ENCODE data around the gene LKAAEAR1.
A peak's percentile ranks its signal among the peaks of the same experiment; 100 is the strongest.

The LKAAEAR1 gene

DNA sequence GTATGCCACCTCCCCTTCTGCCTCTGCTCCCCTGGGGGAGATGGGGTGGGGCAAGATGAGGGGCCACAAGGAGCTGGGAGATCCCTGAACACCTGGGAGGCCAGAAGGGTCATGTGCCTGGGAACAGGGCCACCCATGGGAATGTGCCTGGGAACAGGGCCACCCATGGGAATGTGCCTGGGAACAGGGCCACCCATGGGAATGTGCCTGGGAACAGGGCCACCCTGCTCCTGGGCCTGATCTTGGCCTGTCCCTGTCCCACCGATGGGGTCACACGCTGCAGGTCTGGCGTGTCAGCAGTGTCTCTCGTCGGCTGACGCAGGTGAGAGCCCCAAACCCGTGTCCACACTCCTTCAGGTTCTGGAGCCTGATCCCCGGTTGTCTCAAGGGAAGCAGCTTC is 9.2 kb downstream of the LKAAEAR1 start:
- TF ChIP-seq SPI1 (IDR thresholded peaks at IDR 0.05; ENCODE audit: low read depth, low read length) (no peak), TAF1 (IDR thresholded peaks at IDR 0.05; ENCODE audit: low read depth, low read length) (no peak), POLR2AphosphoS5 (IDR thresholded peaks at IDR 0.05; ENCODE audit: low read depth, low read length) (no peak), PAX5 (IDR thresholded peaks at IDR 0.05; ENCODE audit: insufficient read depth, low read length, severe bottlenecking) (no peak)
- no peak for FAIRE-seq
- DNase-seq (ENCODE audit: insufficient read length, low spot score): no peak

DNA sequence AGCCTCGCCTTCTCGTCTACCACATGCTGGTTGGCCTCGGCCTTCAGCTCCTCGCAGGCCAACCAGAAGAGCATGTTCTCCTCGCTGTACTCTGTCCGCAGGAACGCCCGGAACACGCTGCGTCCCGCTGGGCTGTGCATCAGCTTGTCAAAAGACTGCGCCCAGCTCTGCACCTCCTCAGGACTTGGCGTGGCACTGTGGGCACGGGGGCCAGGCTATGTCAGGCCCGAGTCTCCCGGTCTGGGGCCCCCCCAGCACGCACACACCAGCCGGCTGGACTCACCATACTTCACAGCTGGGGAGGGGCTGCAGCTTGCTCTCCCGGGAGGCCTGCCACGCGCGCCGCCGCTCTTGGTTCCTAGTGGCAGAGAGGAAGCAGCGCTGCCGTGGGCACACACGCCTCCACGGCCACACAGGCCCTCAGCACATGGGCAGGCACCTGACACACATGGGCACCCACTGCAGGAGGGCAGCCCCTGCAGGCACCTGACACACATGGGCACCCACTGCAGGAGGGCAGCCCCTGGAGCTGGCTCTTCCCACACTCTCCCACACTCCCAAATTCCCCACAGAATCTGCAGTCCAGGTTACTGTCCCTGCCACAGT is 9.9 kb downstream of the LKAAEAR1 start:
- FAIRE-seq (no peak), DNase-seq (ENCODE audit: insufficient read length, low spot score) (no peak)
- TF ChIP-seq POLR2A (IDR thresholded peaks at IDR 0.05; ENCODE audit: low read depth, low read length) (no peak), POLR2AphosphoS5 (IDR thresholded peaks at IDR 0.05; ENCODE audit: low read depth, low read length) (no peak), POU2F2 (IDR thresholded peaks at IDR 0.05; ENCODE audit: low read depth, low read length) (no peak), SPI1 (IDR thresholded peaks at IDR 0.05; ENCODE audit: low read depth, low read length) (no peak), PAX5 (IDR thresholded peaks at IDR 0.05; ENCODE audit: insufficient read depth, low read length, severe bottlenecking) (no peak), TAF1 (IDR thresholded peaks at IDR 0.05; ENCODE audit: low read depth, low read length) (no peak)

DNA sequence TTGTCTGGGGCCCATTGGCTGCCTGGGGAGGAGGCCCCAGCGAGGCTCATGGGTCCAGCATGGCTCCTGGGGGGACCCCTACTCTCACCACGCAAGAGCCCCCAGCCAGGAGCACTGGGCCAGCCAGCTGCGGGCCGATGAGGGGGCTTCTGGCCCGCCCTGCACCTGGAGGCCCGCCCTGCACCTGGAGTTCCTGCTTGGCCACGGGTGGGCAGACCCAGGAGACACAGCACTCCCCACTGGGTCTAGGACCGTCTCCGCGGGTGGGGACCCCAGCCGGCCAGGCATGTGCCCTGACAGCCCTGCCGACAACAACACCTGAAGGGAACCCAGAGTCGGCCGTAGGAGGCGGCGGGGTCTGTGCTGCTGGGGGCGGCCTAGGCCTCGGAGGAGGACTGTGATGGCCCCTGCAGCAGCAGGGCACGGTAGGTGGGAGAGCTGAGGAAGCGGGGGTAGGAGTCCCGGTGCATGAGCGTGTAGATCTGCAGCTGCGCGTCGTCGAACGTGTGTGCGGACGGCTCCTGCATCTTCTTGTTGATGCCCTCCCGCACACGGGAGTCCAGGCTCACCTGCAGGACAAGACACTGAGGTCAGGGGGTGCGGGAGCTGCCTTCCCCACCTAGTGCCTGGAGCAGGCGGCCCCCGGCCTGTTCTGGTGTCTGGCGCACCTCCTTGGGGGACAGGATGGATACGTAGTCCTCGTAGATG is 10.6 kb downstream of the LKAAEAR1 start:
- FAIRE-seq (no peak), DNase-seq (ENCODE audit: insufficient read length, low spot score) (no peak)
- no peak for TF ChIP-seq POU2F2 (IDR thresholded peaks at IDR 0.05; ENCODE audit: low read depth, low read length)
- TF ChIP-seq POLR2AphosphoS5 (IDR thresholded peaks at IDR 0.05; ENCODE audit: low read depth, low read length): no peak
- TF ChIP-seq PAX5 (IDR thresholded peaks at IDR 0.05; ENCODE audit: insufficient read depth, low read length, severe bottlenecking): no peak
- TF ChIP-seq TAF1 (IDR thresholded peaks at IDR 0.05; ENCODE audit: low read depth, low read length): no peak
- no peak for TF ChIP-seq SPI1 (IDR thresholded peaks at IDR 0.05; ENCODE audit: low read depth, low read length)
- no peak for TF ChIP-seq POLR2A (IDR thresholded peaks at IDR 0.05; ENCODE audit: low read depth, low read length)

DNA sequence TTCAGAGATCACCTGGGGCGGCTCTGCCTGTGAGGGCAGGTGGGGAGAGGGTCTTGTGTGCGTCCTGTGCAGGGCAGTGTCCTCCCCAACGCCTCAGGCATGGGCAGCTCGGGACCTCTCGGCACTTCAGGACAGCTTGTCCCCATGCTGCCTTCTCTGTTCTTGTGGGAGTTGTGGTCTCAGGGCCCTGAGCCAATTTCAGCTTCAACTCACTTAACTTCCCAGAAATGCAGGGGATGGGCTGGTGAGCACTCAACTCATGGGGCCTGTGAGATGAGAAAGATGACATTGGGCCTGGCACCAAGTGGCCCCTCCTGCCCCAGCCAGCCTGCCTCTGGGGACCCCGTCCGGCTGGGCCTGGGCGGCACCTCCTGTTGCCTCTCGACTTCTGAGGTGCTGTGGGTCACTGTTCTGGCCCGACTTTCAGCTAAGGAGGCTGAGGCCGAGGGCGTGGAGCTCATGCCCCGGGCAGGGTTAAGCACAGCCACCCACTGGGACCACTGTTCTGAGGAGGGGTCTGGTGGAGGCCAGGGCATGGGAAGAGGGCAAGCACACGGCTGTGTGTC is 11.6 kb downstream of the LKAAEAR1 start:
- TF ChIP-seq SPI1 (IDR thresholded peaks at IDR 0.05; ENCODE audit: low read depth, low read length): no peak
- no peak for TF ChIP-seq POLR2AphosphoS5 (IDR thresholded peaks at IDR 0.05; ENCODE audit: low read depth, low read length)
- TF ChIP-seq TAF1 (IDR thresholded peaks at IDR 0.05; ENCODE audit: low read depth, low read length): no peak
- TF ChIP-seq POLR2A (IDR thresholded peaks at IDR 0.05; ENCODE audit: low read depth, low read length): no peak
- no peak for TF ChIP-seq POU2F2 (IDR thresholded peaks at IDR 0.05; ENCODE audit: low read depth, low read length)
- no peak for TF ChIP-seq PAX5 (IDR thresholded peaks at IDR 0.05; ENCODE audit: insufficient read depth, low read length, severe bottlenecking)
- no peak for FAIRE-seq
- no peak for DNase-seq (ENCODE audit: insufficient read length, low spot score)

DNA sequence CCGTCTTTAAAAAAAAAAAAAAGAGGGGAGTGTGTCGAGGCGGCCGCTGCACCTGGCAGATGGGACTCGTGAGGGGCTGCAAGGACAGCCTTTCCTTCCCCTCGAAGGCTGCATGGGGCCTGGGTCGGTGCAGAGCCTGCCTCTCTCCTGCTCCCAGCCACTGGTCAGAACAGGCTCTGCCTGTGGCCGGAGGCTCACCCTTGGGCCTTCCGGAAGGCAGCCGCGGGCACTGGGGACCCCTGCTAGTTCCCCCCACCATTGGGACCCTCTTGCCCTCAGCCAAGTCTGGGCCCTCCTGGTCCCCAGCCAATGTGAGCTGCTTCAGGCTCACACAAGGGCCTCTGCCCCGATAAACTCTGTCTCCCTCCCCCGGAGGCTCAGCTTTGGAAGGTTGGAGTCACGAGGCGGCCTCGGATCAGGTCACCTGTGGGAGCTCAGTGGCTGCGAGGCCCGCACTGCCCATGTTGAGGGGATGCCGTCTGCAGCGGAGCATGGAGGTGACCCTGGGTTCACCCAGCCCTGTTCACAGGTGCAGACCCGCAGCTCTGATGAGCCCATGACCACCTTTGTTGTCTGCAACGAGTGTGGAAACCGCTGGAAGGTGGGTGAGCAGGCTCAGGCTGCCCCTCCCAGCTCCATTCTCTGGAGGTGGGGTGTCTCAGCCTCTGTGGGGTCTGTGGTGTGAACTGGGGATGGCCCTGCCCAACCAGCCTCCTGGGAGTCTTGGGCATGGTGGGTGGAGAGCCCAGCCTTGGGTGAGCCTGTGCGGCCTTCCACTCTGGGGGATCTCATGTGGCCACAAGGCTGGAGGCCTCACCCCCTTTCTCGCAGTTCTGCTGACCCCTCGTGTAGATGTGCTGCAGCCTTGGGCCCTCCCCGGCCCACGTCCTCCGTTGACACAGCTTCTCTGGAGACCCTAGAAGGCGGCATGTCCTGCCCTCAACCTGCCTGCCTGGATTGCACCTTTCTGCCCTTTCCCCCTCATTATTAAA is 12.6 kb downstream of the LKAAEAR1 start:
- FAIRE-seq (no peak), DNase-seq (ENCODE audit: insufficient read length, low spot score) (no peak)
- TF ChIP-seq PAX5 (IDR thresholded peaks at IDR 0.05; ENCODE audit: insufficient read depth, low read length, severe bottlenecking): no peak
- peak; percentile 28; the same call in 1 of the 2 replicates for TF ChIP-seq POLR2AphosphoS5 (IDR thresholded peaks at IDR 0.05; ENCODE audit: low read depth, low read length)

DNA sequence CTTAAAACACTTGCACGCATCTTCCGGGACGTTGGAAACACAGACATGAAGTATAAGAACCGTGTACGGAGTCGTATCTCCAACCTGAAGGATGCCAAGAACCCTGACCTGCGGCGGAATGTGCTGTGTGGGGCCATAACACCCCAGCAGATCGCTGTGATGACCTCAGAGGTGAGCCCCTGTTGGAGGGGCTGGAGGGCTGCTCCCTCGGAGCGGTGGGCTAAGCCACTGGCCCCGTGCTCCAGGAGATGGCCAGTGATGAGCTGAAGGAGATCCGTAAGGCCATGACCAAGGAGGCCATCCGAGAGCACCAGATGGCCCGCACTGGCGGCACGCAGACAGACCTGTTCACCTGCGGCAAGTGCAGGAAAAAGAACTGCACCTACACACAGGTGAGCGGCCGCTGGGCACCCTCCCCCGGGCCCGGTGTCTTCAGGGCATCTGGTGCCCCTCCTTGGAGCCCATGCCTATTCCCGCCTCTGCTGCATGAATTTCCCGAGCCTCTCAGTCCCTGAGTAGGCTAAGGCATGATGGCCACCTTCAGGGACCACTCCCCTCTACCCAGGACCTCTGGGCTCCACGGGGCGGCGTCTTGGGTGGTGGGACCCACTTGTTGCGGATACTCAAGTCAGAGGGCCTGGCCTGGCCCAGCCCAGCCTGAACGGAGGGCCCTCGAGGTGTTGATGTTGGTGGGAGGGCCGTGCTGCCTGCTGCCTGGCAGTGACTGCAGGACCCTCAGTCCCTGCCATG is 13.8 kb downstream of the LKAAEAR1 start:
- DNase-seq (ENCODE audit: insufficient read length, low spot score): no peak
- TF ChIP-seq PAX5 (IDR thresholded peaks at IDR 0.05; ENCODE audit: insufficient read depth, low read length, severe bottlenecking) (no peak), SPI1 (IDR thresholded peaks at IDR 0.05; ENCODE audit: low read depth, low read length) (no peak), POLR2AphosphoS5 (IDR thresholded peaks at IDR 0.05; ENCODE audit: low read depth, low read length) (no peak), TAF1 (IDR thresholded peaks at IDR 0.05; ENCODE audit: low read depth, low read length) (no peak), POU2F2 (IDR thresholded peaks at IDR 0.05; ENCODE audit: low read depth, low read length) (no peak), POLR2A (IDR thresholded peaks at IDR 0.05; ENCODE audit: low read depth, low read length) (no peak)
- no peak for FAIRE-seq

DNA sequence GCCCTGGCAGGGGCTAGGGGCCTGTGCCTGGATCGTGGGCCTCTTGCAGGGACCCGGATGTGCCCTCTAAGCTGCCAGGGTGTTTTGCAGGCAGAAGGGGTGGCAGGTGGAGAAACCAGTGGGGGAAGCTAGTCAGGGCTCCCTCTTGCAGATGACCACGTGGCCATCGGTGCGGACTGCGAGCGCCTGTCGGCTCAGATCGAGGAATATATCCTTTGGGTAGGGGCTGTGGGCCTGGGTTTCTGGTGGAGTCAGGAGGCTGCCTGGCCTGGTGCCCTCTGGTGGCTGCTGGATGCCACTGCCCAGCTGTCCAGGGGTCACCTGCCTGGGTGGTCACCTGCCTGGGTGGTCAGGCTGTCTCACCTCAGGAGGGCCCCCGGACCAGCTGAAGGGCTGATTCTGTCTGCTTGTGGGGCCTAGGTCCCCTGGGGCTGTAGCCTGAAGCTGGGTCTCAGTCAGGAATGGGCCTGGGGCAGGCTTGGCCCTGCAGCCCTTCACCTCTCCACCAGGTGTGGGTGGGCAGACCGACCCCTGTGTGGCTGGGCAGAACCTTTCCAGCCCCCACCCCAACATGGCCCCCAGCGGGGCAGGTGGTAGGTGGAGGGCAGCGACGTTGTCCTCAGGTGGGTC is 14.5 kb downstream of the LKAAEAR1 start:
- FAIRE-seq: peak; percentile 88
- TF ChIP-seq POU2F2 (IDR thresholded peaks at IDR 0.05; ENCODE audit: low read depth, low read length): no peak
- TF ChIP-seq PAX5 (IDR thresholded peaks at IDR 0.05; ENCODE audit: insufficient read depth, low read length, severe bottlenecking): no peak
- no peak for TF ChIP-seq POLR2AphosphoS5 (IDR thresholded peaks at IDR 0.05; ENCODE audit: low read depth, low read length)
- no peak for TF ChIP-seq POLR2A (IDR thresholded peaks at IDR 0.05; ENCODE audit: low read depth, low read length)
- no peak for TF ChIP-seq TAF1 (IDR thresholded peaks at IDR 0.05; ENCODE audit: low read depth, low read length)
- no peak for TF ChIP-seq SPI1 (IDR thresholded peaks at IDR 0.05; ENCODE audit: low read depth, low read length)
- no peak for DNase-seq (ENCODE audit: insufficient read length, low spot score)

DNA sequence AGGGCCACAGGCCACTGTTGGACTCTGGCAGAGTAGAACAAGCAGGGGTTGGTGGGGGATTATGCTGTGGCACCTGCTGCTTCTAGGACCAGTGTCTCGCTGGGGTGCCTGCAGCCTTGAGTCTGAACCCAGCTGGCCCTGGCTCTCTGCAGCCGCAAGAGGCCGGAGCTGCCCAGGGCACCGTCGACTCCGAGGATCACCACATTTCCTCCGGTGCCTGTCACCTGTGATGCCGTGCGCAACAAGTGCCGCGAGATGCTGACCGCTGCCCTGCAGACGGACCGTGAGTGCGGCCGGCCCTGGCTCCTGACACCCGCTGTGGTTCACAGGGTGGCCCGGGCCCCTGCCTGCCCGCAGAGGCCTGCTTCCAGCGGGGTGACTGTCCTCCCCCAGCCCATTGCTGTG is 15.0 kb downstream of the LKAAEAR1 start:
- DNase-seq (ENCODE audit: insufficient read length, low spot score) (no peak), FAIRE-seq (no peak)

More for the DNA sequence above, 15.0 kb downstream of the LKAAEAR1 start:
- TF ChIP-seq PAX5 (IDR thresholded peaks at IDR 0.05; ENCODE audit: insufficient read depth, low read length, severe bottlenecking) (no peak), POLR2AphosphoS5 (IDR thresholded peaks at IDR 0.05; ENCODE audit: low read depth, low read length) (no peak), POLR2A (IDR thresholded peaks at IDR 0.05; ENCODE audit: low read depth, low read length) (no peak), TAF1 (IDR thresholded peaks at IDR 0.05; ENCODE audit: low read depth, low read length) (no peak), POU2F2 (IDR thresholded peaks at IDR 0.05; ENCODE audit: low read depth, low read length) (no peak), SPI1 (IDR thresholded peaks at IDR 0.05; ENCODE audit: low read depth, low read length) (no peak)
